Neural crest cell (in vitro differentiated cells): Measurements from ENCODE around the gene NKX6-2. TPM values are rescaled to one million over a fixed set of nuclear protein-coding genes. Genes with fewer than 3 reads are reported as not detected.

ENCODE experiments used
- DNase-seq: peaks from one replicate; pipeline ENCODE4 v3.0.0; 2021; ENCODE audit warnings: low read depth, mixed read lengths, low spot score
- H3K27ac Mint-ChIP-seq: one replicate; pipeline ENCODE4 v1.8.0; 2021; ENCODE audit warnings: mild to moderate bottlenecking, mixed read lengths; ENCODE audit not compliant: unreplicated experiment
- H3K27me3 Mint-ChIP-seq: 2 replicates; pipeline ENCODE4 v1.8.0; 2021; ENCODE audit warnings: low read depth, mild to moderate bottlenecking, mixed read lengths
- H3K36me3 Mint-ChIP-seq: 2 replicates; pipeline ENCODE4 v1.8.0; 2021; ENCODE audit warnings: low read depth, mild to moderate bottlenecking, mixed read lengths
- H3K4me1 Mint-ChIP-seq: 2 replicates; pipeline ENCODE4 v1.8.0; 2021; ENCODE audit warnings: mixed read lengths
- H3K4me3 Mint-ChIP-seq: one replicate; pipeline ENCODE4 v1.8.0; 2021; ENCODE audit warnings: mild to moderate bottlenecking, mixed read lengths
- H3K9me3 Mint-ChIP-seq: 2 replicates; pipeline ENCODE4 v1.8.0; 2021; ENCODE audit warnings: mixed read lengths
- total RNA-seq: library from RNA; stranded (reverse); gene quantifications from 2 replicates; pipeline ENCODE4 v1.2.1, GENCODE V29; 2021
- TF ChIP-seq, protein P1 (sequence below): fragments of 200-600 bp; sonication (generic); conservative IDR thresholded peaks from 2 replicates; pipeline ENCODE4 v1.5.0; 2021; ENCODE audit warnings: antibody characterized with exemption, mild to moderate bottlenecking

Gene NKX6-2
- total RNA-seq, 1 donor from 2014 or later: not detected

DNA sequence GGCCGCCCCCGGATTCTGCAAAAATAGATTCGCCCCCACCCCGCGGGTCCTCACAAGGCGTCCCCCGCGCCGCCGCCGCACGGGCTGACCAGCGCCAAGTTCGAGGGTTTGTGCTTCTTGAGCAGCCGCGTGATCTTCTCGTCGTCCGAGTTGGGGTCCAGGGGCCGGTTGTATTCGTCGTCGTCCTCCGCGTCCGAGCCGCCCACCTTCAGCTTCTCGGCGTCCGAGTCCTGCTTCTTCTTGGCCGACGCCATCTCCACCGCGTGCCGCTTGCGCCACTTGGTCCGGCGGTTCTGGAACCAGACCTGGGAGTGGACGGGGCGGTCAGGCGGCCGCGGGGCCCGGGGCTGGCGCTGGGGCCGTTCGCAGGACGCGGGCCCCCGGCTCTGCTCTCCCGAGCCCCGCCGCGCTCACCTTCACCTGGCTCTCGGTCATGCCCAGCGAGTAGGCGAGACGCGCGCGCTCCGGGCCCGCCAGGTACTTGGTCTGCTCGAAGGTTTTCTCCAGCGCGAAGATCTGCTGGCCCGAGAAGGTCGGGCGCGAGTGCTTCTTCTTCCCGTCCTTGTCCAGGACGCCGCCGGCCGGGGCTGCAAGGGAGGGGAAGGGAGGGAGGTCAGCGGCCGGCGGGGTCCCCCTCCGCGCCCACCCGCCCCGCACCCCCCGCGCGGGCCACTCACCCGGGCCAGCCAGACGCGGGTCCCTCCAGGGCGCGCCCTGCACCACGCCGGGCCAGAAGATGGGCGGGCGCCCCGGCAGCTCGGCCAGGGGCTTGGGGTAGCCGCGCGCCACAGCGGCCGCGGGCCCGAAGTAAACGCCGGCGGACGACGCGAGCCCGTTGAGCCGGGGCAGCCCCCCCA, 853 bp downstream of the NKX6-2 start:
- Mint-ChIP-seq H3K36me3 (peaks cover 14% of the 10 kb centered on the region), H3K4me3 (no peak overlapping the region), H3K9me3 (no peaks in the 10 kb centered on the region), H3K27me3 (peaks cover 72% of the 10 kb centered on the region), H3K27ac (no peak overlapping the region), H3K4me1 (peaks cover 11% of the 10 kb centered on the region)
- TF ChIP-seq, protein P1, sequence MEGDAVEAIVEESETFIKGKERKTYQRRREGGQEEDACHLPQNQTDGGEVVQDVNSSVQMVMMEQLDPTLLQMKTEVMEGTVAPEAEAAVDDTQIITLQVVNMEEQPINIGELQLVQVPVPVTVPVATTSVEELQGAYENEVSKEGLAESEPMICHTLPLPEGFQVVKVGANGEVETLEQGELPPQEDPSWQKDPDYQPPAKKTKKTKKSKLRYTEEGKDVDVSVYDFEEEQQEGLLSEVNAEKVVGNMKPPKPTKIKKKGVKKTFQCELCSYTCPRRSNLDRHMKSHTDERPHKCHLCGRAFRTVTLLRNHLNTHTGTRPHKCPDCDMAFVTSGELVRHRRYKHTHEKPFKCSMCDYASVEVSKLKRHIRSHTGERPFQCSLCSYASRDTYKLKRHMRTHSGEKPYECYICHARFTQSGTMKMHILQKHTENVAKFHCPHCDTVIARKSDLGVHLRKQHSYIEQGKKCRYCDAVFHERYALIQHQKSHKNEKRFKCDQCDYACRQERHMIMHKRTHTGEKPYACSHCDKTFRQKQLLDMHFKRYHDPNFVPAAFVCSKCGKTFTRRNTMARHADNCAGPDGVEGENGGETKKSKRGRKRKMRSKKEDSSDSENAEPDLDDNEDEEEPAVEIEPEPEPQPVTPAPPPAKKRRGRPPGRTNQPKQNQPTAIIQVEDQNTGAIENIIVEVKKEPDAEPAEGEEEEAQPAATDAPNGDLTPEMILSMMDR: no peak
- DNase-seq: no peak

DNA sequence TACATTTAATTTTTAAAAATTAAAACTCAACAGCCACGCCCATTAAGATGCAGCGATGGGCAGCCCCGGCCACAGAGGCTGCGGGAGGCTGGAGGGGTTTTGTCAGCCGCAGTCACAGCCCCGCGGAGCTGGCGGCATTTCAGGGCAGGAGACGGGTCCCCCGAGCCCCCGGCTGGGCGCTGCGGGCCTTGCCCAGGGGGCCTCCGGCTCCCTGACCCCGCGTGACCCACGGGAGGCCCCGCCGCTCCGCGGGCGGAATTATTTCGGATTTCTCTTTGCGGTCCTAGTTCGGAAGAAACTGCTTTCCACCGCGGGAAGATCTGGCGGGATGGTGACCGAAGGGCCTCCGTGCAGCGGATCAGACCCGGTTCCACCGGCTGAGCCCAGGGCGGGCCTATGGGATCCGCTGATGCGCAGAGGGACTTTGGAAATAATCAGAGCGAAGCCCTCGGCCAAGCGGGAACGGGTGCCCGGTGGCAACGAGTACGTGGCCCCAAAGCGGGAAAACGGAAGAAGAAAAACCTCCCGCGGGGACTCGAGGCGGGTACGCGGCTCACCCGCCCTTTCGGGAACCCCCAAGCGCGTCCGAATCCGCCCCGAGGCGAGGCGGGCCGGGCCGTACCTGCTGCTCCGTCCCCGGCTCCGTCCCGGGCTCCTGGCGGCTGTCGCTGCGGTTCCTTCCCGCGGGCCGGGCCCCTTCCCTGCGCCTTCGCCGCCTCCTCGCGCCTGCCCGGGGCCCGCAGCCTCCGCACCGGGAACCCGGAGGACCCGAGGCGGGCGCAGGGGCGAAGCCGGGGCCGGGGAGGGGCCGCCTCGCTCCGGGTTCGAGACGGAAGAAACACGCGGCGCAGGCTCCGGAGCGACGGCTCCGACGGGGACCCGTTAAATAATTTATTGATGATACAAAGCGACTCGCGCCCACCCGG, 1.7 kb downstream of the NKX6-2 start:
- Mint-ChIP-seq H3K27ac (no peak overlapping the region), H3K4me3 (peak overlapping the region; percentile 72), H3K9me3 (no peaks in the 10 kb centered on the region), H3K36me3 (peaks cover 14% of the 10 kb centered on the region), H3K4me1 (peaks cover 11% of the 10 kb centered on the region), H3K27me3 (peaks cover 69% of the 10 kb centered on the region)
- DNase-seq: no peak
- TF ChIP-seq, protein P1: no peak

DNA sequence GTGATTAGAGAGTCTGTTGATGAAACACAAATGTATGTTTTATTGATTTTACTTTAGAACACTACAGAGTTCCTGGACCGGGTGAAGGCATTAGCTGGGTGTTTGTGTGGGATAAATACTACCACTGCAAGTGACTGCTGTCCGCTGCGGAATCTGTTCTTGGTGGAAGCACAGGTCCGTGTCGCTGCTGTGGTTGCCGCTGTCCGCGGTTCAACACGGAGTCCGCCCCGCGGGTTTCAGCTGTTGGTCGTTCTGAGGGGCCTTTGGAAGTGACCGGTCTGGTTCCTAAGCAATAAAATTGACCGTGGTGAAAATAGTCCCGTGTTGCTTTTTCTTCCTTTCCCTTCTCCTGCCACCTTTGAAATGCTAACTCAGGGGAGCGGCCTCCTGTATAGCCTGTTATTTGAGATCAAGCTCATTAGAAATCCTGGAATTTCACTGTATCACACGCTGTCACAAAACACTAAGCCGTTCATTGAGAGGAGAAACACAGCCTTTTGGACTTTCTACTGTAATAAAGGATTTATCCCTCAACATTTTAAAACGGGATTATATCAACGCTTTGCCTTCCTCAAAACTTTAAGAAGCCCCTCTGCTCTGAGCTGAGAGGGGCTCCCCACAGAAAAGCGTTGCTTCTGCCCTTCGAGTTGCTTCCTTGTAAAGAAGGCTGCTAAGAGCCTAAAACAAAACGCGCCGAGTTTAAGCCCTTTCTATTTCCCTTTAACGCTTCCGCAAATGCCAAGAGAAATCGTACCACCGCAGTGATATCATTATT, 2.6 kb downstream of the NKX6-2 start:
- Mint-ChIP-seq H3K4me1 (peaks cover 11% of the 10 kb centered on the region), H3K27me3 (peaks cover 62% of the 10 kb centered on the region), H3K9me3 (no peaks in the 10 kb centered on the region), H3K4me3 (peak overlapping the region; percentile 72), H3K27ac (no peak overlapping the region), H3K36me3 (peaks cover 14% of the 10 kb centered on the region)
- DNase-seq: no peak
- TF ChIP-seq, protein P1: no peak

DNA sequence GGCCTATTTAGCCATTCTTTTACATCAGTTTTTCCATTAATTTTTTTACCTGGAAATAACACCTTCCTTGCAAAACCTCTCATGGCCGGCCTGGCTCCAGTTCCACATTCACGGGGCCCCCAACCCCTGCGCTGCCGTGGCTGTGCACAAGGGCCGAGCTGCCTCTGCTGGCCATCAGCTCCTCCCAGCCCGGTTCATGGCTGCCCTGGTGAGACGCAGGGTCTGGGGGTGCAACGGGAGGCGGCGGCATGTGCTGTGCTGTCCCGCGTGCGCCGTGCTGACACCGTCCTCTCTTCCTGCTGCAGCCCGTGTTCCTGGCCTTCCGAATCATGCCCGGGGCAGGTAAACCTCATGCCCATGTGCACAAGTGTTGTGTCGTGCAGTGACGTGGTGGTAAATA, 4.4 kb downstream of the NKX6-2 start:
- peaks cover 11% of the 10 kb centered on the region for H3K4me1 Mint-ChIP-seq
- no peak for DNase-seq
- no peak overlapping the region for H3K27ac Mint-ChIP-seq
- TF ChIP-seq, protein P1: no peak
- H3K27me3 Mint-ChIP-seq: peaks cover 59% of the 10 kb centered on the region
- no peaks in the 10 kb centered on the region for H3K9me3 Mint-ChIP-seq
- no peak overlapping the region for H3K4me3 Mint-ChIP-seq
- peaks cover 14% of the 10 kb centered on the region for H3K36me3 Mint-ChIP-seq

DNA sequence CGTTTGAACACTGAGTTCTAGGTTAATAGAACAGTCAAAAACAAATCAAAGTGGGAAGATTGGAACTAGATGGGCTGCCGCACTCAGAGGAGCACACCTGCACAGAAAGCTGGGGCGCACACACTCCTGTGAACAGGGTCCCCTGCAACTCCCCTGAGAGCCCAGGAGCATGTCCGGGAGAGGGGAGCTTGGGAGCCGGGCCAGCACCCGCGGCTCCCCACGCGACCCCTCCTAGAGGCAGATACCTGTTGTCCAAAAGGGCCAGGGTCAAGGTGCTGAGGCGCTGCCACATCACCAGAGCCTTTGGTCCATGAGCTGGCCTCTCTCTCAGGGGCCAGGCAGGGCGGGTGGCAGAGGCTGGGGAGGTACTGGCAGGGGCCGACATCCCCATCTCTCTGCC, 5.6 kb downstream of the NKX6-2 start:
- DNase-seq: no peak
- Mint-ChIP-seq H3K36me3 (peaks cover 14% of the 10 kb centered on the region), H3K4me3 (no peak overlapping the region), H3K27me3 (peaks cover 61% of the 10 kb centered on the region), H3K27ac (no peak overlapping the region), H3K9me3 (no peaks in the 10 kb centered on the region), H3K4me1 (peaks cover 11% of the 10 kb centered on the region)
- TF ChIP-seq, protein P1: no peak
